C4-2B (cell line): Measurements from ENCODE around the gene C22orf39.

ENCODE experiments used
- H3K27ac ChIP-seq: fragments of 450-650 bp; 2 replicates; pipeline ENCODE4 v1.5.1; 2017
- CTCF ChIP-seq: fragments of 450-650 bp; conservative IDR thresholded peaks from 2 replicates; pipeline ENCODE4 v1.5.1; 2017; ENCODE audit warnings: mild to moderate bottlenecking
- ZFX ChIP-seq: fragments of 450-650 bp; IDR thresholded peaks from 2 replicates; pipeline ENCODE4 v1.6.1; 2017

C22orf39 gene

DNA sequence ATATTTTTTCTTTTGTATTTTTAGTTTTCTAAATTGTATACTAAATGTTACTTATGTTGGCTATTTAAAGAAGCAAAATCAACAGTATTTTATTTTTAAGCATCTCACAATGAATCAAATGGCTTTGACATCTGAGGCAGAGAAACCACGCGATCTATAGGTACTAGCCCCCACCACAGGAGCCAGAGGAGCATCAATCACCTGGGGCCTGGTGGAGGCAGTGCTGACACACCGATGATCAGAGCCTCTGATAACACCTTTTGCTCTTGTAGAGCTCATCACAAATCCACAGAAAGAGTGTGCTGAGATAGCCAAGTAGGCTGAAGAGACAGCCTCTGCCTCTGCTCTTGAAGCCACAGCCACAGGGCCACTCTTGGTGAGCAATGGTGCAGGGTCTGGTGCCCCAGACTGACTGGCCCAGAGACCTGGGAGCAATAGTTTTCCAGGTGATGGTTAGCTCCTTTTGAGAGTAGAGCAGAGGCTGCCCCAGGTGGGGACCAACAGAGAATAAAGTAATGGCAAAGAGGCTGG is 41.2 kb downstream of the C22orf39 start:
- no peak overlapping the region for H3K27ac ChIP-seq
- TF ChIP-seq CTCF (no peak), ZFX (no peak)

- H3K27ac ChIP-seq: no peak overlapping the region
- TF ChIP-seq CTCF (no peak), ZFX (no peak)
Observed at GRCh38 chr22:19405652-19406051, 41.9 kb downstream of the C22orf39 start.

- TF ChIP-seq CTCF (no peak), ZFX (no peak)
- H3K27ac ChIP-seq: no peak overlapping the region
Observed at GRCh38 chr22:19405133-19405532, 42.4 kb downstream of the C22orf39 start.

GRCh38 chr22:19404676-19405075 is 42.8 kb downstream of the C22orf39 start:
- H3K27ac ChIP-seq: no peak overlapping the region
- TF ChIP-seq ZFX (no peak), CTCF (no peak)

DNA sequence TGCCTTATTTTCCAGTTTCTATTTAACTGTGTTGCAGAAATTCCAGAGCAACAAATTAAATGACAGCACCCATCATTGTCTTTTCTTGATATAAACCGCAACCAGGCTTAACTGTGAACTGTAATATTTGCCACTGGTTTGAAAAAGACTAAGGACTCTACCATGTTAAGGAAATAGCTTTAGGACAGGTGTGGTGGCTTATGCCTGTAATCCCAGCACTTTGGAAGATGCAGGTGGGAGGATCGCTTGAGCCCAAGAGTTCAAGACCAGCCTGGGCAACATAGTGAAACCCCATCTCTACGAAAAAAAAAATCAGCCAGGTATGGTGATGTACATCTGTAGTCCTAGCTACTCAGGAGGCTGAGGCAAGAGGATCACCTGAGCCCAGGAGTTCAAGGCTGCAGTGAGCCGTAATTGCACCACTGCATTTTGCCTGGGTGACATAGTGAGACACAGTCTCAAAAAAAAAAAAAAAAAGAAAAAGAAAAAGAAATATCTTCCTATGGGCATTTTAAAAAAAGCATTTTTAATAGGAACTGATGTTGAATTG is 44.8 kb downstream of the C22orf39 start:
- H3K27ac ChIP-seq: no peak overlapping the region
- no peak for TF ChIP-seq ZFX

- TF ChIP-seq CTCF (no peak), ZFX (no peak)
- H3K27ac ChIP-seq: no peak overlapping the region
Observed at GRCh38 chr22:19401483-19401882, 46.0 kb downstream of the C22orf39 start.

GRCh38 chr22:19400881-19401280 is 46.6 kb downstream of the C22orf39 start:
- H3K27ac ChIP-seq: no peak overlapping the region
- TF ChIP-seq CTCF (no peak), ZFX (no peak)

DNA sequence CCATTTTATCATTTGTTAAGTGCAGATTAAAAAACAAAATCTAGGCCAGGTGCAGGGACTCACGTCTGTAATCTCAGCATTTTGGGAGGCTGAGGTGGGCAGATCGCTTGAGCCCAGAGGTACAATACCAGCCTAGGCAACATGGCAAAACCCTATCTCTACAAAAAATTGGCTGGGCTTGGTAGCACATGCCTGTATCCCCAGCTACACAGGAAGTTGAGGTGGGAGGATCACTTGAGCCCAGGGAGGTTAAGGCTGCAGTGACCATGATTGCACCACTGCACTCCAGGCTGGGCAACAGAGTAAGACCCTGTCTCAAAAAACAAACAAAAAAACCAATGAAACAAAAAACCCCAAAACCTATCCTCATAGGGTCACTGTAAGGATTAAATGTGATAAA is 48.9 kb downstream of the C22orf39 start:
- TF ChIP-seq CTCF (no peak), ZFX (no peak)
- no peak overlapping the region for H3K27ac ChIP-seq
